OCI-LY1 (cell line): Measurements from ENCODE around the gene MSANTD4.

Source experiments
- H2AFZ ChIP-seq: fragments of 200-600 bp; sonication (generic), shearing (Covaris generic); 2 replicates; pipeline ENCODE4 v1.6.0; 2014; ENCODE audit warnings: antibody characterized with exemption, mild to moderate bottlenecking, low read length
- H3F3A ChIP-seq: fragments of 200-600 bp; sonication (generic), shearing (Covaris generic); 2 replicates; pipeline ENCODE4 v1.6.0; 2014; ENCODE audit warnings: mild to moderate bottlenecking, antibody characterized with exemption, low read length, moderate library complexity; ENCODE audit not compliant: insufficient read depth
- H3K27ac ChIP-seq: fragments of 200-600 bp; sonication (generic); 2 replicates; pipeline ENCODE4 v1.5.1; 2014; ENCODE audit warnings: low read length, mixed run types, mild to moderate bottlenecking, low read depth; ENCODE audit not compliant: poor library complexity, severe bottlenecking
- H3K27me3 ChIP-seq: fragments of 200-600 bp; sonication (generic); 2 replicates; pipeline ENCODE4 v1.6.0; 2014; ENCODE audit warnings: antibody characterized with exemption, mild to moderate bottlenecking, low read length, moderate library complexity; ENCODE audit not compliant: insufficient read depth
- H3K36me3 ChIP-seq: fragments of 200-600 bp; sonication (generic); 2 replicates; pipeline ENCODE4 v1.6.1; 2014; ENCODE audit warnings: mild to moderate bottlenecking, antibody characterized with exemption, low read length, moderate library complexity, mixed read lengths; ENCODE audit not compliant: insufficient read depth
- H3K4me1 ChIP-seq: fragments of 200-600 bp; sonication (generic); 2 replicates; pipeline ENCODE4 v1.5.1; 2014; ENCODE audit warnings: mild to moderate bottlenecking, low read length, moderate library complexity; ENCODE audit not compliant: insufficient read depth, severe bottlenecking
- H3K4me2 ChIP-seq: fragments of 200-600 bp; sonication (generic), shearing (Covaris generic); 2 replicates; pipeline ENCODE4 v1.6.1; 2014; ENCODE audit warnings: low read length
- H3K4me3 ChIP-seq: fragments of 200-600 bp; sonication (generic); 2 replicates; pipeline ENCODE4 v1.5.1; 2014; ENCODE audit warnings: low read length, low read depth, mild to moderate bottlenecking, mixed read lengths; ENCODE audit not compliant: poor library complexity, severe bottlenecking
- H3K79me2 ChIP-seq: fragments of 200-600 bp; shearing (Covaris generic); 2 replicates; pipeline ENCODE4 v1.6.1; 2016; ENCODE audit warnings: mixed run types, low read length, mixed read lengths; ENCODE audit not compliant: insufficient read depth
- H3K9ac ChIP-seq: fragments of 200-600 bp; sonication (generic), shearing (Covaris generic); 2 replicates; pipeline ENCODE4 v1.6.1; 2014; ENCODE audit warnings: mild to moderate bottlenecking, low read length, mixed read lengths
- H3K9me2 ChIP-seq: fragments of 200-600 bp; sonication (generic), shearing (Covaris generic); 2 replicates; pipeline ENCODE4 v1.6.1; 2014; ENCODE audit warnings: low read depth, mild to moderate bottlenecking, low read length, mixed read lengths
- H3K9me3 ChIP-seq: fragments of 200-600 bp; shearing (Covaris generic); 2 replicates; pipeline ENCODE4 v1.6.1; 2014; ENCODE audit warnings: low read length, mixed read lengths
- H4K20me1 ChIP-seq: fragments of 200-600 bp; sonication (generic), shearing (Covaris generic); 2 replicates; pipeline ENCODE4 v1.6.0; 2016; ENCODE audit warnings: mild to moderate bottlenecking, low read length; ENCODE audit not compliant: insufficient read depth
- CTCF ChIP-seq: fragments of 200-600 bp; sonication (generic), shearing (Covaris generic); IDR thresholded peaks from 2 replicates; pipeline ENCODE4 v1.5.1; 2017; ENCODE audit warnings: mild to moderate bottlenecking, antibody characterized with exemption, low read length, moderate library complexity, mixed read lengths
- EZH2 ChIP-seq: fragments of 200-600 bp; sonication (generic), shearing (Covaris generic); IDR thresholded peaks from 2 replicates; pipeline ENCODE4 v1.8.0; 2017; ENCODE audit warnings: borderline replicate concordance, mixed run types, mild to moderate bottlenecking, antibody characterized with exemption, low read length, moderate library complexity, mixed read lengths

MSANTD4 gene

GRCh38 chr11:105979997-105980703, 41.9 kb downstream of the MSANTD4 start:
- TF ChIP-seq CTCF (no peak), EZH2 (no peak)
- no peaks in the 10 kb centered on the region for H3K27me3 ChIP-seq
- H3F3A ChIP-seq: no peaks in the 10 kb centered on the region

DNA sequence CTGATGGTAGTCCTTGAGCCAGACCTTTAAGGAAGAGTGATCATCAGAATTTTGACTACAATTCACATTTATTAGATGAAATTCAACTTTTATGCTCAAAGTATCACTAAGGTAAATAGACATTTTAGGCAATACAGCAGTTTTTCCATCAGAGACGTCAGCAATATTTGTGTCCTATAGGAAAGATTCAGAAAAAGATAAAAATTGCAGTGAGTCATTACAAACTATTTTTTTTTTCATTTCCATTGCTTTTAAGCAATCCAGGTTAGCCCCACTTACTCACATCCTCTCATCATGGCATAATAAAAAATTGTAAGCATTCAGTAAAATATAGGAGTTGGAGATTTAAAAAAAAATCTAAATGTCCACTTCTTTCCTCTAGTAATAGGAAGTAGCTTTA, 46.9 kb downstream of the MSANTD4 start:
- Histone ChIP-seq H3K36me3 (no peaks in the 10 kb centered on the region), H3K9me2 (no peaks in the 10 kb centered on the region), H3F3A (no peaks in the 10 kb centered on the region), H3K79me2 (no peaks in the 10 kb centered on the region), H2AFZ (no peak overlapping the region), H3K4me1 (no peaks in the 10 kb centered on the region), H3K4me2 (no peak overlapping the region), H3K4me3 (no peak overlapping the region), H3K27me3 (no peaks in the 10 kb centered on the region), H3K27ac (no peak overlapping the region), H4K20me1 (no peaks in the 10 kb centered on the region), H3K9ac (no peak overlapping the region), H3K9me3 (no peaks in the 10 kb centered on the region)
- TF ChIP-seq EZH2 (no peak), CTCF (no peak)

More at GRCh38 chr11:105979997-105980703, 41.9 kb downstream of the MSANTD4 start:
- H3K4me1 ChIP-seq: no peaks in the 10 kb centered on the region
- no peaks in the 10 kb centered on the region for H3K36me3 ChIP-seq
- H3K4me2 ChIP-seq: no peak overlapping the region
- no peaks in the 10 kb centered on the region for H3K9me3 ChIP-seq
- no peak overlapping the region for H2AFZ ChIP-seq
- H3K4me3 ChIP-seq: no peak overlapping the region
- no peaks in the 10 kb centered on the region for H3K79me2 ChIP-seq
- H4K20me1 ChIP-seq: no peaks in the 10 kb centered on the region
- no peak overlapping the region for H3K9ac ChIP-seq
- H3K9me2 ChIP-seq: no peaks in the 10 kb centered on the region
- no peak overlapping the region for H3K27ac ChIP-seq

DNA sequence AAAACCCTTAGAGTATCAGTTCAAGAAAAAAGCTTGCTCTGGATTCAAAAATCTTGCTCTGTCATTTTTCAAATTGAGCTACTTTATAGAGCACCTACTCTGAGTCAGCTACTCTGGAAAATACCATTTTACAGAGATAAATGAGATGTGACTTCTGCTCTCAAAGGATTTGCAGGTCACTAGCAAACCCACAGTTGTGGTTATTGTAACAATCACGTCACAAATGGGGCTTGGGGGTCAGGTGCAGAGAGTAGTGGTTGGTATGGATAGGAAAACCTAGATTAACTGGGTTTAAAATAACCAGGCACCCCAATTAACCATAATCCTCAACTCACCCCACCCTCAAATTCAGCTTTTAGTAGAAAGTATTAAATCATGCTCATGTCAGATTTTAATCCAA, 52.3 kb downstream of the MSANTD4 start:
- Histone ChIP-seq H3K4me3 (no peak overlapping the region), H3K9ac (no peak overlapping the region), H2AFZ (no peak overlapping the region), H3K27ac (no peak overlapping the region), H4K20me1 (no peaks in the 10 kb centered on the region), H3K4me1 (no peaks in the 10 kb centered on the region), H3K79me2 (no peaks in the 10 kb centered on the region), H3K9me2 (no peaks in the 10 kb centered on the region), H3F3A (no peaks in the 10 kb centered on the region), H3K36me3 (no peaks in the 10 kb centered on the region), H3K4me2 (no peak overlapping the region), H3K9me3 (no peaks in the 10 kb centered on the region), H3K27me3 (no peaks in the 10 kb centered on the region; the same call in 1 of the 2 replicates)
- TF ChIP-seq CTCF (no peak), EZH2 (no peak)
